GM12878 (cell line): ENCODE measurements around the gene SH3BP1. TPM values are rescaled to one million over a fixed set of nuclear protein-coding genes. Genes with fewer than 3 reads are reported as not detected.

Source experiments
- ATF7 ChIP-seq: fragments of 450-650 bp; IDR thresholded peaks from 2 replicates; pipeline ENCODE4 v1.6.1; 2016; ENCODE audit warnings: low read depth, mild to moderate bottlenecking
- BACH1 ChIP-seq: fragments of 450-650 bp; IDR thresholded peaks from 2 replicates; pipeline ENCODE4 v1.6.1; 2017; ENCODE audit warnings: mild to moderate bottlenecking, borderline replicate concordance
- BCL11A ChIP-seq: IDR thresholded peaks from 2 replicates; pipeline ENCODE4 v1.6.1; 2011; ENCODE audit warnings: low read depth, low read length
- CBFB ChIP-seq: IDR thresholded peaks from 2 replicates; pipeline ENCODE4 v1.6.1; 2016; ENCODE audit warnings: antibody characterized with exemption, low read depth
- CHD1 ChIP-seq: IDR thresholded peaks from 2 replicates; pipeline ENCODE4 v1.6.1; 2012; ENCODE audit warnings: low read depth, low read length, improper control_type of control experiment
- CHD4 ChIP-seq: fragments of 200-600 bp; sonication (generic); IDR thresholded peaks from 2 replicates; pipeline ENCODE4 v1.6.1; 2016; ENCODE audit warnings: mild to moderate bottlenecking
- CREM ChIP-seq: IDR thresholded peaks from 2 replicates; pipeline ENCODE4 v1.6.1; 2014; ENCODE audit warnings: antibody characterized with exemption, low read depth
- E4F1 ChIP-seq: fragments of 450-650 bp; IDR thresholded peaks from 2 replicates; pipeline ENCODE4 v1.6.1; 2018; ENCODE audit warnings: borderline replicate concordance, mild to moderate bottlenecking; ENCODE audit not compliant: partially characterized antibody
- EGR1 ChIP-seq, 2 experiments: IDR thresholded peaks; 1 replicate in 1 of 2; 2 replicates in 1 of 2; pipeline ENCODE4 v1.6.1; 2011 to 2012; ENCODE audit warnings: low read depth in 2 of 2, low read length in 2 of 2, borderline replicate concordance in 1 of 2, mild to moderate bottlenecking in 1 of 2, moderate library complexity in 1 of 2
- EZH2 ChIP-seq: IDR thresholded peaks from 2 replicates; pipeline ENCODE4 v1.6.1; 2012; ENCODE audit warnings: low read depth, mild to moderate bottlenecking, control low read depth, inconsistent platforms, low read length, borderline replicate concordance; ENCODE audit not compliant: control insufficient read depth
- HCFC1 ChIP-seq: fragments of 150-350 bp; IDR thresholded peaks from 2 replicates; pipeline ENCODE4 v1.6.1; 2014; ENCODE audit warnings: low read length
- HDAC2 ChIP-seq: fragments of 200-600 bp; sonication (generic); IDR thresholded peaks from 2 replicates; pipeline ENCODE4 v1.6.1; 2017
- IKZF1 ChIP-seq: fragments of 450-650 bp; conservative IDR thresholded peaks from 2 replicates; pipeline ENCODE4 v1.6.1; 2017; ENCODE audit warnings: antibody characterized with exemption, mild to moderate bottlenecking
- IRF4 ChIP-seq: IDR thresholded peaks from 2 replicates; pipeline ENCODE4 v1.6.1; 2011; ENCODE audit warnings: low read depth, low read length
- JUND ChIP-seq: IDR thresholded peaks from 2 replicates; pipeline ENCODE4 v1.6.1; 2012; ENCODE audit warnings: low read depth, mild to moderate bottlenecking, low read length, improper control_type of control experiment, moderate library complexity
- KLF5 ChIP-seq: fragments of 450-650 bp; IDR thresholded peaks from 2 replicates; pipeline ENCODE4 v1.6.1; 2014; ENCODE audit warnings: mild to moderate bottlenecking; ENCODE audit not compliant: partially characterized antibody
- MTA2 ChIP-seq: fragments of 450-650 bp; IDR thresholded peaks from 2 replicates; pipeline ENCODE4 v1.6.1; 2016; ENCODE audit warnings: low read depth, mild to moderate bottlenecking, moderate library complexity
- NBN ChIP-seq: fragments of 450-650 bp; IDR thresholded peaks from 2 replicates; pipeline ENCODE4 v1.6.1; 2016
- NR2F1 ChIP-seq: fragments of 450-650 bp; conservative IDR thresholded peaks from 2 replicates; pipeline ENCODE4 v1.6.1; 2017; ENCODE audit warnings: mild to moderate bottlenecking
- PAX5 ChIP-seq: IDR thresholded peaks from 2 replicates; pipeline ENCODE4 v1.6.1; 2011; ENCODE audit warnings: low read depth, low read length, borderline replicate concordance
- PKNOX1 ChIP-seq: fragments of 450-650 bp; IDR thresholded peaks from 2 replicates; pipeline ENCODE4 v1.6.1; 2016; ENCODE audit warnings: mild to moderate bottlenecking
- POLR2AphosphoS5 ChIP-seq: IDR thresholded peaks from 2 replicates; pipeline ENCODE4 v1.6.1; 2011; ENCODE audit warnings: mild to moderate bottlenecking, low read length, inconsistent platforms
- POU2F2 ChIP-seq: IDR thresholded peaks from 3 replicates; pipeline ENCODE4 v1.6.1; 2011; ENCODE audit warnings: low read depth, mild to moderate bottlenecking, low read length, borderline replicate concordance
- RAD51 ChIP-seq: fragments of 450-650 bp; IDR thresholded peaks from 2 replicates; pipeline ENCODE4 v1.6.1; 2016; ENCODE audit warnings: moderate library complexity, mild to moderate bottlenecking, inconsistent platforms
- SMC3 ChIP-seq: IDR thresholded peaks from 2 replicates; pipeline ENCODE4 v1.6.1; 2011; ENCODE audit warnings: low read length, improper control_type of control experiment, borderline replicate concordance
- SREBF2 ChIP-seq: IDR thresholded peaks from 2 replicates; pipeline ENCODE4 v1.6.1; 2012; ENCODE audit warnings: mild to moderate bottlenecking, low read length
- SRF ChIP-seq, 2 experiments: IDR thresholded peaks; 2 replicates each; pipeline ENCODE4 v1.6.1; 2011; ENCODE audit warnings: low read depth in 2 of 2, low read length in 2 of 2, mild to moderate bottlenecking in 1 of 2, moderate library complexity in 1 of 2
- TAF1 ChIP-seq: IDR thresholded peaks from 2 replicates; pipeline ENCODE4 v1.6.1; 2011; ENCODE audit warnings: mild to moderate bottlenecking, low read depth, low read length, borderline replicate concordance
- TCF3 ChIP-seq: IDR thresholded peaks from 2 replicates; pipeline ENCODE4 v1.6.1; 2012; ENCODE audit warnings: low read depth, mild to moderate bottlenecking, low read length, borderline replicate concordance; ENCODE audit not compliant: insufficient read depth
- WRNIP1 ChIP-seq: IDR thresholded peaks from 2 replicates; pipeline ENCODE4 v1.6.1; 2011; ENCODE audit warnings: low read depth, low read length, improper control_type of control experiment, borderline replicate concordance
- YBX1 ChIP-seq: fragments of 450-650 bp; IDR thresholded peaks from 2 replicates; pipeline ENCODE4 v1.6.1; 2016; ENCODE audit warnings: antibody characterized with exemption
- YY1 ChIP-seq: IDR thresholded peaks from 2 replicates; pipeline ENCODE4 v1.6.1; 2011; ENCODE audit warnings: low read depth, mild to moderate bottlenecking, low read length
- ZBED1 ChIP-seq: IDR thresholded peaks from 2 replicates; pipeline ENCODE4 v1.6.1; 2016; ENCODE audit warnings: borderline replicate concordance
- polyA plus RNA-seq, 11 experiments: library from polyadenylated mRNA; depleted of rRNA in 4 of 11; unstranded in 6 of 11; stranded (reverse) in 5 of 11; fragments of >200 nt; fragmentation: Nextera tagmentation in 4 of 11; fragmentation: Illumina TruSeq in 1 of 11; extraction: Ambion mirVana in 4 of 11; extraction: Trizol in 1 of 11; gene quantifications; 1 replicate in 1 of 11; 2 replicates in 10 of 11; pipeline versions ENCODE4 v1.2.1 to v1.2.3, GENCODE V29; 2011 to 2016; ENCODE audit warnings: inconsistent platforms in 2 of 11, missing spikeins in 2 of 11, low read depth in 1 of 11
- total RNA-seq, 4 experiments: library from RNA; depleted of rRNA in 3 of 4; stranded (reverse); fragments of >200 nt in 3 of 4; fragmentation: Illumina TruSeq in 1 of 4; extraction: Trizol in 1 of 4; gene quantifications; 2 replicates each; pipeline versions ENCODE4 v1.2.1 to v1.2.3, GENCODE V29; 2013 to 2021

The SH3BP1 gene
- total and polyA plus RNA-seq, 10 of the 15 experiments (the other 5 are each of a cell fraction or from before 2014, with no cell fraction given) = 0.29 to 70.5 (median 22.5) TPM

DNA sequence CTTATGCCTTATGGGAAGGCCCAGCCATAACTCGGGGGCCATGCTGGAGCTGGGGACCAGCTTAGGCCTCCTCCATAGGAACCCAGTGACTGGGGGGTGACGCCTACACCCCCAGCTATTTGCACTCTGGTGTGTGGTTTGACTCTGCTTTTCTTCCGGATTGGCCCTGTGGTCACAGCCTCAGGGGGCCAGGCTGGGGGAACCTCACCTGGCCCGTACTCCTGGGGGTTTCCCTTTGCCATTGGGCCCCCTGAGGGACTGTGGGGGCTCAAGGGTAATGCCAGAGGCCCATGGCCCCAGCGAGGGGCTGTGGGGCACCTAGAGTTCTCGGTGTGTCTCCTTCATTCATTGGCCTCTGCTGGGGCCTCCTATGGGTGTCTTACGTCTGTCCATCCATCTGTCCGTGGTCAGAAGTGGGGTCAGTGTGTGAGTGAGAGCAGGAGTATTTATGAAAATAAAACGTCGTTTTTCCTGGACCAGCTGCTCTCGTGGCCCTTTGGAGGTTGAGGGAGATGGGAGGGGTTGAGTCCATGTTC lies 6.3 kb upstream of the SH3BP1 start (continued):
- peak; percentile 36; the same call in 1 of the 2 replicates for TF ChIP-seq PKNOX1
- TF ChIP-seq MTA2 = peak; percentile 80
- TF ChIP-seq CHD4 = peak; percentile 88; the same call in 1 of the 2 replicates
- peak; percentile 43 for TF ChIP-seq KLF5
- TF ChIP-seq HDAC2 = no peak
- peak; percentile 92 for TF ChIP-seq TCF3
- TF ChIP-seq BCL11A = peak; percentile 90
- no peak for TF ChIP-seq RAD51
- peak; percentile 85; the same call in 2 of the 3 replicates for TF ChIP-seq POU2F2
- no peak for TF ChIP-seq SREBF2
- TF ChIP-seq IKZF1 = no peak; the same call in 1 of the 2 replicates
- TF ChIP-seq EGR1 (IDR thresholded peaks at IDR 0.05; ENCODE audit: borderline replicate concordance in 1 of 2, low read depth in 2 of 2, low read length in 2 of 2) = peak in 1 of 2 experiments; percentile 52; a peak in 1 of 3 replicates
- TF ChIP-seq YY1 = peak; percentile 84
- peak; percentile 78 for TF ChIP-seq ATF7
- TF ChIP-seq E4F1 = peak; percentile 29
- TF ChIP-seq EZH2 = no peak
- TF ChIP-seq CBFB = peak; percentile 95
- peak; percentile 58; the same call in 1 of the 2 replicates for TF ChIP-seq TAF1
- peak; percentile 78 for TF ChIP-seq JUND
- no peak for TF ChIP-seq SMC3
- peak; percentile 77 for TF ChIP-seq CREM
- TF ChIP-seq NBN = 0 out of 2 replicates have a peak, but pooled peaks have one; percentile 48
- no peak for TF ChIP-seq HCFC1
- peak; percentile 60 for TF ChIP-seq IRF4
- 0 out of 4 replicates have a peak, but pooled peaks of 1 of the 2 experiments have one; percentile 30 for TF ChIP-seq SRF (IDR thresholded peaks at IDR 0.05; ENCODE audit: low read depth in 2 of 2, low read length in 2 of 2)
- TF ChIP-seq NR2F1 = peak; percentile 86
- TF ChIP-seq WRNIP1 = no peak
- peak; percentile 14; the same call in 1 of the 2 replicates for TF ChIP-seq BACH1
- peak; percentile 64; the same call in 1 of the 2 replicates for TF ChIP-seq ZBED1
- no peak; the same call in 1 of the 2 replicates for TF ChIP-seq CHD1
- no peak for TF ChIP-seq YBX1
- peak; percentile 26; the same call in 1 of the 2 replicates for TF ChIP-seq POLR2AphosphoS5
- peak; percentile 84; the same call in 1 of the 2 replicates for TF ChIP-seq PAX5
